K562 (cell line): Measurements from ENCODE around the gene UNC45A. TPM values are rescaled to one million over a fixed set of nuclear protein-coding genes. Genes with fewer than 3 reads are reported as not detected.

Experiments used
- CREB1 ChIP-seq, 2 experiments: sonication (generic) in 1 of 2; formaldehyde crosslinking in 1 of 2; IDR thresholded peaks; 2 replicates each; pipeline versions ENCODE4 v1.6.1 to v1.8.0; 2012 to 2022; ENCODE audit warnings: inconsistent platforms in 1 of 2, mild to moderate bottlenecking in 1 of 2, missing genetic modification reagents in 1 of 2, moderate library complexity in 1 of 2
- ELF4 ChIP-seq: fragments of 450-650 bp; formaldehyde crosslinking; IDR thresholded peaks from 2 replicates; pipeline ENCODE4 v1.4.0; 2022; ENCODE audit warnings: missing genetic modification characterization
- KDM4B ChIP-seq, 2 experiments: fragments of 450-650 bp in 1 of 2; sonication (generic) in 1 of 2; IDR thresholded peaks; 2 replicates each; pipeline ENCODE4 v1.6.1; 2016 to 2017; ENCODE audit warnings: borderline replicate concordance in 2 of 2, antibody characterized with exemption in 1 of 2, low read depth in 1 of 2, mild to moderate bottlenecking in 1 of 2
- LCOR ChIP-seq: sonication (generic); formaldehyde crosslinking; IDR thresholded peaks from 2 replicates; pipeline ENCODE4 v1.8.0; 2022; ENCODE audit warnings: mild to moderate bottlenecking, missing genetic modification reagents
- MEIS2 ChIP-seq: fragments of 450-650 bp; IDR thresholded peaks from 2 replicates; pipeline ENCODE4 v1.6.1; 2014; ENCODE audit warnings: mild to moderate bottlenecking; ENCODE audit not compliant: partially characterized antibody
- MTA2 ChIP-seq: fragments of 450-650 bp; IDR thresholded peaks from 2 replicates; pipeline ENCODE4 v1.6.1; 2016; ENCODE audit warnings: low read depth
- NR0B1 ChIP-seq: fragments of 450-650 bp; IDR thresholded peaks from one replicate; pipeline ENCODE4 v1.6.1; 2018; ENCODE audit warnings: mild to moderate bottlenecking, moderate library complexity; ENCODE audit not compliant: partially characterized antibody
- POLR2AphosphoS5 ChIP-seq: IDR thresholded peaks from 2 replicates; pipeline ENCODE4 v1.6.1; 2011; ENCODE audit warnings: mild to moderate bottlenecking, low read depth, low read length, moderate library complexity; ENCODE audit not compliant: control insufficient read depth, insufficient read depth
- POLR3A ChIP-seq: IDR thresholded peaks from 2 replicates; pipeline ENCODE4 v1.6.1; 2011; ENCODE audit warnings: borderline replicate concordance, mild to moderate bottlenecking, moderate library complexity; ENCODE audit not compliant: insufficient read length, insufficient read depth; ENCODE audit errors: extremely low read depth
- PTTG1 ChIP-seq: fragments of 450-650 bp; IDR thresholded peaks from 2 replicates; pipeline ENCODE4 v1.6.1; 2016; ENCODE audit warnings: low read depth, mild to moderate bottlenecking, missing genetic modification characterization, missing compliant biosample characterization
- RERE ChIP-seq: sonication (generic); formaldehyde crosslinking; IDR thresholded peaks from 2 replicates; pipeline ENCODE4 v1.8.0; 2023; ENCODE audit warnings: missing genetic modification reagents, mild to moderate bottlenecking, borderline replicate concordance
- SMAD1 ChIP-seq: fragments of 150-350 bp; IDR thresholded peaks from 2 replicates; pipeline ENCODE4 v1.6.1; 2014; ENCODE audit warnings: low read length, low read depth; ENCODE audit not compliant: partially characterized antibody
- SMARCB1 ChIP-seq: IDR thresholded peaks from 2 replicates; pipeline ENCODE4 v1.6.1; 2011; ENCODE audit warnings: improper control_type of control experiment, low read depth; ENCODE audit not compliant: insufficient read length
- SNRNP70 ChIP-seq: fragments of 200-400 bp; formaldehyde crosslinking; optimal IDR thresholded peaks from 2 replicates; pipeline ENCODE3; 2017; ENCODE audit warnings: low read depth, low read length
- STAG1 ChIP-seq: sonication (generic); formaldehyde crosslinking; IDR thresholded peaks from 2 replicates; pipeline ENCODE4 v1.5.0; 2020; ENCODE audit warnings: missing genetic modification reagents, borderline replicate concordance
- TFAM ChIP-seq: fragments of 250-450 bp; sonication (Bioruptor Pico); conservative IDR thresholded peaks from 2 replicates; pipeline ENCODE4 v1.5.0; 2021; ENCODE audit warnings: mild to moderate bottlenecking, moderate library complexity
- ZNF239 ChIP-seq: fragments of 250-450 bp; sonication (Bioruptor Pico); IDR thresholded peaks from 2 replicates; pipeline ENCODE4 v1.4.0; 2020; ENCODE audit warnings: mild to moderate bottlenecking
- ZNF274 ChIP-seq: IDR thresholded peaks from 2 replicates; pipeline ENCODE4 v1.6.1; 2011; ENCODE audit warnings: low read depth, mild to moderate bottlenecking, low read length, moderate library complexity, borderline replicate concordance
- ZNF316 ChIP-seq: fragments of 450-650 bp; IDR thresholded peaks from 2 replicates; pipeline ENCODE4 v1.6.1; 2016
- ZNF77 ChIP-seq: fragments of 250-450 bp; sonication (Bioruptor Pico); IDR thresholded peaks from 2 replicates; pipeline ENCODE4 v1.5.0; 2020
- polyA plus RNA-seq, 8 experiments: library from polyadenylated mRNA; depleted of rRNA in 4 of 8; stranded (reverse) in 5 of 8; unstranded in 3 of 8; fragments of >200 nt; fragmentation: Nextera tagmentation in 2 of 8; fragmentation: Illumina TruSeq in 1 of 8; extraction: Ambion mirVana in 2 of 8; extraction: Trizol in 1 of 8; gene quantifications; 2 replicates each; pipeline versions ENCODE4 v1.2.1 to v1.2.3, GENCODE V29; 2011 to 2014; ENCODE audit warnings: inconsistent platforms in 1 of 8, missing spikeins in 1 of 8
- total RNA-seq, 7 experiments: library from RNA; depleted of rRNA in 6 of 7; stranded (reverse); fragments of >200 nt in 6 of 7; fragmentation: Illumina TruSeq in 2 of 7; extraction: Trizol in 2 of 7; gene quantifications; 2 replicates each; pipeline versions ENCODE4 v1.2.1 to v1.2.3, GENCODE V29; 2011 to 2021; ENCODE audit warnings: low replicate concordance in 1 of 7

The UNC45A gene
- total and polyA plus RNA-seq, 9 of the 15 experiments (the other 6 are each of a cell fraction or from before 2014, with no cell fraction given): 22.4 to 79.3 (median 43.7) TPM

GRCh38 chr15:90931828-90932659, 3.0 kb upstream of the UNC45A start, which contains the start of gene HDDC3 (continued):
- peak; percentile 73; the same call in 1 of the 2 replicates for TF ChIP-seq RERE (CRISPR knock-in tag)
- TF ChIP-seq SNRNP70: no peak
- TF ChIP-seq POLR3A: no peak
- TF ChIP-seq LCOR (CRISPR knock-in tag): peak; percentile 92
- TF ChIP-seq POLR2AphosphoS5: peak; percentile 78
- TF ChIP-seq MEIS2: no peak
- peak; percentile 54 for TF ChIP-seq SMAD1
- TF ChIP-seq CREB1 (IDR thresholded peaks at IDR 0.05): peak; percentile 62; the same call in 1 of the 2 replicates
- TF ChIP-seq CREB1 (CRISPR knock-in tag; IDR thresholded peaks at IDR 0.05): peak; percentile 81; the same call in 1 of the 2 replicates
- no peak for TF ChIP-seq MTA2
- peak; percentile 83 for TF ChIP-seq ELF4
- TF ChIP-seq SMARCB1: no peak
- TF ChIP-seq NR0B1: no peak
- no peak for TF ChIP-seq TFAM
- TF ChIP-seq STAG1 (CRISPR knock-in tag): no peak; the same call in 1 of the 2 replicates
- TF ChIP-seq ZNF239 (CRISPR knock-in tag): no peak
- TF ChIP-seq PTTG1 (tag): no peak
- TF ChIP-seq ZNF77 (CRISPR knock-in tag): no peak
- TF ChIP-seq ZNF274: no peak
- TF ChIP-seq ZNF316: no peak
- no peak; a peak in 1 of 4 replicates for TF ChIP-seq KDM4B (IDR thresholded peaks at IDR 0.05; ENCODE audit: borderline replicate concordance in 2 of 2, low read depth in 1 of 2)
